Cardiac muscle cell (in vitro differentiated cells and primary cell): ENCODE data around the gene MSL1. TPM values are rescaled to one million over a fixed set of nuclear protein-coding genes. Genes with fewer than 3 reads are reported as not detected.

Experiments used
- DNase-seq, 2 donors: peaks; one replicate each; pipeline versions ENCODE4 v3.0.0 to v3.0.0-alpha.2; 2010 to 2017; ENCODE audit warnings: low read depth in 1 of 2, low spot score in 1 of 2
- H3K27ac ChIP-seq: fragments of 200-600 bp; sonication (generic); 2 replicates; pipeline ENCODE4 v1.5.1; 2016
- H3K27me3 ChIP-seq: fragments of 200-600 bp; sonication (generic); 2 replicates; pipeline ENCODE4 v1.6.0; 2016; ENCODE audit warnings: control low read depth
- H3K36me3 ChIP-seq: fragments of 200-600 bp; sonication (generic); 2 replicates; pipeline ENCODE4 v1.5.1; 2016; ENCODE audit warnings: control low read depth
- H3K4me1 ChIP-seq: fragments of 200-600 bp; sonication (generic); 2 replicates; pipeline ENCODE4 v1.8.1; 2017; ENCODE audit warnings: low read depth, mild to moderate bottlenecking, mixed run types
- H3K4me3 ChIP-seq: fragments of 200-600 bp; sonication (generic); 2 replicates; pipeline ENCODE4 v1.5.1; 2016; ENCODE audit warnings: mild to moderate bottlenecking
- H3K9me3 ChIP-seq: fragments of 200-600 bp; sonication (generic); 2 replicates; pipeline ENCODE4 v1.5.1; 2017; ENCODE audit warnings: low read depth, mild to moderate bottlenecking, control low read depth
- polyA plus RNA-seq: library from polyadenylated mRNA; unstranded; fragments of >200 nt; fragmentation: Nextera tagmentation; extraction: Ambion mirVana; gene quantifications from 2 replicates; pipeline ENCODE4 v1.2.1, GENCODE V29; 2016
- total RNA-seq: library from RNA; depleted of rRNA; stranded (reverse); fragments of >200 nt; gene quantifications from 2 replicates; pipeline ENCODE4 v1.2.3, GENCODE V29; 2016
- TF ChIP-seq, protein P1 (sequence below): IDR thresholded peaks from 2 replicates; pipeline ENCODE4 v1.5.1; 2012; ENCODE audit warnings: low read depth, mild to moderate bottlenecking, low read length

MSL1 gene
- total and polyA plus RNA-seq, 2 experiments from 2014 or later, result 33.2 to 104 TPM

DNA sequence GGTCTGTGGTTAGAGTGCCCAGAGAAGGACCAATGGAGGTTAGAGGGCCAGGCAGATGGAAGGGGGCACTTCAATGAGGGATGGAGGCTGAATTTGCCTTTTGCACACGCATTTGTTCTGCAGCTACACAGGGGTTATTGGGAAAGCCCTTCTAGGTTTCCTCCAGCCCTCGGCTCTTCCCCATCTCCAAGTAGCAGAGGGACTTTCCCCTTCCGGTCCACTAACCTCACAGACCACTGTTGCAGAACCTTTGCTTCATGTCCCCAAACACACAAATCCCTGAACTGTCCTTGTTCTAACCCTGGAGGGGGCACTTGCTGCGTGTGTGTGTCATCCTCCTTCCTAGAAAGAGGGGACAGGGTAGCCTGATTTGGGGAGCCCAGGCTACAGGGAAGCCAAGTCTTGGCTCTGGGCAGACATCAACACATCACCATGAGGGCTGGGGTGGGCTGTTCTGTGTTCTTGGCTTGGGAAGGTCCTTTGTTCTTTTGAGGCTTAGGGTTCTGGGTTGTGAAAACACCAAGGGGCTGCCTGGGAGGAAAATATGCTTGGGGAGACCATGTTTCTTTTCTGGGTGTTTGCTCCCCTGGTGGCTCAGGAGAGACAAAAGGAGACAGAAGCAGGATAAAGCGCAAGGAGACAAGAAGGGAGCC, 14.1 kb upstream of the MSL1 start:
- Histone ChIP-seq H3K36me3 (no peaks in the 10 kb centered on the region), H3K27me3 (no peaks in the 10 kb centered on the region), H3K4me1 (peaks cover 59% of the 10 kb centered on the region), H3K9me3 (no peaks in the 10 kb centered on the region), H3K27ac (no peak overlapping the region), H3K4me3 (no peak overlapping the region)
- TF ChIP-seq, protein P1, sequence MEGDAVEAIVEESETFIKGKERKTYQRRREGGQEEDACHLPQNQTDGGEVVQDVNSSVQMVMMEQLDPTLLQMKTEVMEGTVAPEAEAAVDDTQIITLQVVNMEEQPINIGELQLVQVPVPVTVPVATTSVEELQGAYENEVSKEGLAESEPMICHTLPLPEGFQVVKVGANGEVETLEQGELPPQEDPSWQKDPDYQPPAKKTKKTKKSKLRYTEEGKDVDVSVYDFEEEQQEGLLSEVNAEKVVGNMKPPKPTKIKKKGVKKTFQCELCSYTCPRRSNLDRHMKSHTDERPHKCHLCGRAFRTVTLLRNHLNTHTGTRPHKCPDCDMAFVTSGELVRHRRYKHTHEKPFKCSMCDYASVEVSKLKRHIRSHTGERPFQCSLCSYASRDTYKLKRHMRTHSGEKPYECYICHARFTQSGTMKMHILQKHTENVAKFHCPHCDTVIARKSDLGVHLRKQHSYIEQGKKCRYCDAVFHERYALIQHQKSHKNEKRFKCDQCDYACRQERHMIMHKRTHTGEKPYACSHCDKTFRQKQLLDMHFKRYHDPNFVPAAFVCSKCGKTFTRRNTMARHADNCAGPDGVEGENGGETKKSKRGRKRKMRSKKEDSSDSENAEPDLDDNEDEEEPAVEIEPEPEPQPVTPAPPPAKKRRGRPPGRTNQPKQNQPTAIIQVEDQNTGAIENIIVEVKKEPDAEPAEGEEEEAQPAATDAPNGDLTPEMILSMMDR, result no peak
- DNase-seq, result peak in 1 of 2 donors; percentile 57

DNA sequence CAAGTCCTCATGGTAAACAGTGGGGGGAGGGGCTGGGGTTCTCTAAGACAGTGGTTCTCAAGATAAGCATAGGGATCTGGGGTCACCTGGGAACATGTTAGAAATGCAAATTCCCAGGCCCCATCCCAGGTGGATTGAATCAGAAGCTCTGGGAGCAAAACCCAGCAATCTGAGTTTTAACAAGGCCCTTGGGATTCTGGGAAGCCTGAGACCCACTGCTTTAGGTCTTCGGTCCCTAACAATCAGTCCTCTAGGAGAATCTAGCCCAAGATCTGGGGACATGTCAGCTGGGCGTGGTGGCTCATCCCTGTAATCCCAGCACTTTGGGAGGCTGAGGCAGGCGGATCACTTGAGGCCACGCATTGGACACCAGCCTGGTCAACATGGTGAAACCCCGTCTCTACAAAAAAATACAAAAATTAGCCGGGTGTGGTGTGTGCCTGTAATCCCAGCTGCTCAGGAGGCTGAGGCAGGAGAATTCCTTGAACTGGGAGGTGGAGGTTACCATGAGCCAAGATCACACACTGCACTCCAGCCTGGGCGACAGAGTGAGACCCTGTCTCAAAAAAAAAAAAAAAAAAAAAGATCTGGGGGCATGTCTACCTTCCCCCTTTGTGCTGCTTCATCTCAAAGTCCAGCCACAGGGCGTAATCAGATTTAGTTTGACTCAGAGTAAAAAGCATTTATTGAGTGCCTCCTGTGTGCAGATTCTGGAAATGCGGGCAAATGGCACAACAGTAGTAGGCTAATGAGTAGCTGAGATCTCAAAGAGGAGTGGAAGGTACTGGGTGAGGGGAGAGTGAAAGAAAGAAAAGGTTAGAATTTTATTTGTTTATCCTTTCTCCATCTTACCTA, 12.6 kb upstream of the MSL1 start:
- H3K27me3 ChIP-seq, result no peaks in the 10 kb centered on the region
- no peak for DNase-seq
- H3K27ac ChIP-seq, result peak overlapping the region; percentile 73
- H3K4me3 ChIP-seq, result no peak overlapping the region
- no peaks in the 10 kb centered on the region for H3K36me3 ChIP-seq
- H3K4me1 ChIP-seq, result peaks cover 56% of the 10 kb centered on the region
- TF ChIP-seq, protein P1, result peak; percentile 30
- no peaks in the 10 kb centered on the region for H3K9me3 ChIP-seq

DNA sequence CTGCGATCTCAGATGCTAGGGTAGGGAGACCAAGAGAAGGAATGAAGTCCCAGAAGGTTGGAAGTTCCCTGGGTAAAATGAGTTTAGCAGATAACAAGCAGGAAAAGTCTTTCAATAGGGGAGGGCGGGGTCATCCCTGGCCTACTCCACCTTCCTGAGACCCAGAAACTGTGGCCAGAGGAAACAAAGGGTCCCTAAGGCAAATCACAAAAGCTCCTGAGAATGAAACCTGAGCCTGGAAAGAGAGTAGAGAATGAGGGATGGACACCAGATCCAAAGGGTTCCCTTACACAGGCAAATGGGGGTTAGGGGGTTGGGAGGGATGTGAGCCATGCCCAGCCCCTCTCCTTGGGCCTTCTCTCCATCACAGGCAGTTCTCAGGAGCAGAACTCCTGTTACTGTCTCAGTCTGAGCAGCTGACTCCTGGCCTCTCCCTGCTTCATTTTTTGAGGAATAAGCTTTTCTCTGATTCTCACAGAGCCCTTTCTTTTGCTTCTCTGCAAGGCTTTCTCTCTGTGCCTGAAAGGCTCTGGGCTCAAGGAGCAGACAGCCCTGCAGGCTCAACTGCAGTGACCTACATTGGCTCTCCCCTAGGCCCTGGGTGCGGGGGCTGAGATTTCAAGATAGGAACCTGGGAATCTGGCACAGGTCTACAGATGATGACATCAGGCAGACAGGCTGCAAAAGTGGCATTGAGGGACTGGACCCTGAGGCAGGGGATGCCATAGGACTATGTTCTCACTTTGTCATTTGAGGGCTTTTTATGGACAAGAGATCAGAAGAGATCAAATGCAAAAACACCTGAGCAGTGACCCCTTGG, 11.5 kb upstream of the MSL1 start:
- no peak for DNase-seq
- peak overlapping the region; percentile 73 for H3K27ac ChIP-seq
- no peaks in the 10 kb centered on the region for H3K27me3 ChIP-seq
- no peak overlapping the region for H3K4me3 ChIP-seq
- H3K4me1 ChIP-seq, result peaks cover 56% of the 10 kb centered on the region
- H3K36me3 ChIP-seq, result no peaks in the 10 kb centered on the region
- H3K9me3 ChIP-seq, result no peaks in the 10 kb centered on the region
- TF ChIP-seq, protein P1, result no peak

DNA sequence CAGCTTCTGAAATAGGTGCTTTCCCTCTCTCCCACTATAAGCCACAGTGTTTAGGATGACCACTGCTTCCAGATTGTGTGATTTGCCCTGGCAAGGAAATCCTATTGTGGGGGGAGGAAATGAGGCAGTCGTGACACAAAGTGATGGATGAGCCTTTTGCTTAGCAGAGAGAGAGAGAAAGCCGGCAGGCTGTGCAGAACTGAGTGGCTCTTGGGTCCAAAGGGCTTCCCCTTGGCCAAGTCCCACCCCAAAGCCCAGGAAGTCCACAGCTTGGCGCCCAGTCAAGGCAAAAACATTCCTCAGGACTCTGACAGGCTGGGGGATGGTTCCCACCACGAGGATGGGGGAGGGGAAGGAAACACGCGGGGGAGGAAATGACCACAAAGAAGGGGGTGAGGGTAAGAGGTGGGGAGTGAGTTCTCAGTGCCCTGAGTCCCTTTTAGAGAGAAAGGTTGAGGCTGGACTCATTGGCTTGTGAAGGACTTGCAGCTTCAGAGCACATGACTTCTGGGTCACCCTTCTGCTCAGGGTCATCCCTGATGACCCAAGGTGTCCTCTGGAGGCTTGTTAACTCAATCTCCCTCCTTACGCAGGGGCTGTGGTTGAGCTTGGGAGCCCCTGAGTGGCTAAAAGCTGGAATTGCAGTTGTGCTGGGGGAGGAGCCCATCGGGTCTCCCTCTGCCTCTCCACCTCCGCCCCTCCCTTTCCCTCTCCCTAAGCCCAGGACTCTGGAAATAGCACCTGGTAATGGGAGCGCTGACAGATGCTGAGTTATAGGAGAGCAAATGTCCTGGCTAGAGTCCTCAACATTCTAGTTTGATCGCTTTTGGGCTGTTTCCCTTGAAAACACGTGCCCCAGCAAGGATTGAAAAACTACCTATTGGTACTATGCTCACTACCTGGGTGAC, 10.3 kb upstream of the MSL1 start:
- TF ChIP-seq, protein P1, result peak; percentile 73
- H3K36me3 ChIP-seq, result no peaks in the 10 kb centered on the region
- peak overlapping the region; percentile 73 for H3K27ac ChIP-seq
- peak; percentile 95 to 99 for DNase-seq
- no peaks in the 10 kb centered on the region for H3K9me3 ChIP-seq
- H3K4me1 ChIP-seq, result peaks cover 56% of the 10 kb centered on the region
- no peak overlapping the region for H3K4me3 ChIP-seq
- no peaks in the 10 kb centered on the region for H3K27me3 ChIP-seq
